GM12864 (cell line): ENCODE results near the gene CCDC138.

Source experiments
- DNase-seq: peaks from one replicate; pipeline ENCODE4 v3.0.0-alpha.2; 2011; ENCODE audit warnings: low read depth
- H3K4me3 ChIP-seq: 2 replicates; pipeline ENCODE4 v1.5.1; 2011; ENCODE audit warnings: mild to moderate bottlenecking, low read depth, low read length, control low read depth
- CTCF ChIP-seq: IDR thresholded peaks from 2 replicates; pipeline ENCODE4 v1.5.1; 2011; ENCODE audit warnings: low read depth, mild to moderate bottlenecking, moderate library complexity, low read length, control low read depth, inconsistent platforms; ENCODE audit errors: missing control alignments

CCDC138 gene

DNA sequence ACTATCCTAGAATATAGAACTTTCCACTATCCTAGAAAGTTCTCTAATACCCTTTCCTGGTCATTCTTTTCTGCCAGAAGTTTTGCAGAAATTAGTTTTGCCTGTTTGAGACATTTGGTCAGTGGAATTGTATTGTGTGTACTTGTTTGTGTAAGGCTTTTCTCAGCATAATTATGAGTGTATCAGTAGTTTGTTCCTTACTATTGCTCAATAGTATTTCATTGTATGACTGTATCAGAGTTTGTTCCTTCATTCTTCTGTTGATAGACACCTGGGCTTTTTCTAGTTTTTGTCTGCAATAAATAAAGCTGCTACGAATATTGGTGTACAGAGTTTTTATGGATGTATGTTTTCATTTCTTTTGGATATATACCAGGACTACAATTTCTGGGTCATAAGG is 27.2 kb downstream of the CCDC138 start:
- no peak for DNase-seq
- TF ChIP-seq CTCF: no peak
- H3K4me3 ChIP-seq: no peak overlapping the region

DNA sequence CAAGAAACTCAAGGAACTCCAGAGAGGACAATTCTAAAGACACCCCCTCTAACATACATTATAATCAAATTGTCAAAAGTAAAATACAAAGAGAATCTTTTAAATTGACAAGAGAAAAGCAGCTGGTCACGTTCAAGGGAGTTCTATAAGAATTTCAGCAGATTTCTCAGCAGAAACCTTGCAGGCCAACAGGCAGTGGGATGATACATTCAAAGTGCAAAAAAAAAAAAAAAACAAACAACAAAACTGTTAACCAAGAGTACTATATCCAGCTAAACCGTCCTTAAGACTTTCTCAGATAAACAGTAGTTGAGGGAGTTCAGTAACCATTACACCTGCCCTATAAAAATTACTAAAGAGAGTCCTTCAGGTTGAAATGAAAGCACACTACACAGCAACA is 33.9 kb downstream of the CCDC138 start:
- H3K4me3 ChIP-seq: no peak overlapping the region
- no peak for TF ChIP-seq CTCF
- DNase-seq: no peak

DNA sequence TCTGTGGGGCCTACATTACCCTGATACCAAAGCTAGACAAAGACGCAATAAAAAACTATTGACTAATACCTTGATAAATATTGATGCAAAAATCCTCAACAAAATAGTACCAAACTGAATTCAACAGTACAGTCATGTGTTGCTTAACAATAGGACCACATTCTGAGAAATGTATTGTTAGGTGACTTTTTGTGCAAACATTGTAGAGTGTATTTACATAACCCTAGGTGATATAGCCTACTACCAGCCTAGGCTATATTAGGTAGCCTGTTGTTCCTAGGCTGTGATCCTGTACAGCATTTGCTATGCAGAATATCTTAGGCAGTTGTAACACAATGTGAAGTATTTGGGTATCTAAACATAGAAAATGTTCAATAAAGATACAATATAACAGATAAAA is 36.7 kb downstream of the CCDC138 start:
- no peak for TF ChIP-seq CTCF
- DNase-seq: no peak
- H3K4me3 ChIP-seq: no peak overlapping the region

GRCh38 chr2:108824316-108825070 is 37.9 kb downstream of the CCDC138 start:
- H3K4me3 ChIP-seq: no peak overlapping the region
- DNase-seq: no peak
- no peak for TF ChIP-seq CTCF

DNA sequence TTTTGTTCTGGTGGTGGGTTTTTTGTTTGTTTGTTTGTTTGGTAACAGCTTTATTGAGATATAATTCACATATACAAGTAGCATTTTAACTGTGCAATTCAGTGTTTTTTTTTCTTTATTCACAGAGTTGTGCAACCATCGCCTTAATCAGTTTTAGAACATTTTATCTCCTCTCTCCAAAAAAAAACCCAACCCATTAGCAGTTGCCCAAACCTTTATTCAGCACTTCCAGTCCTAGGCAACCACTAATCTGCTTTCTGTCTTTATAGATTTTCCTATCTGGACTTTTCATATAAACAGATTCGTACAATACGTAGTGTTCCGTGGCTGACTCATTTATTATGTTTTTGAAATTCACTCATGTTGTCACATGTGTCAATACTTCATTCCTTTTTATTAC is 38.7 kb downstream of the CCDC138 start:
- no peak overlapping the region for H3K4me3 ChIP-seq
- TF ChIP-seq CTCF: no peak
- no peak for DNase-seq

- no peak overlapping the region for H3K4me3 ChIP-seq
- TF ChIP-seq CTCF: no peak
- no peak for DNase-seq
These were observed 39.2 kb downstream of the CCDC138 start for GRCh38 chr2:108825736-108826135.

DNA sequence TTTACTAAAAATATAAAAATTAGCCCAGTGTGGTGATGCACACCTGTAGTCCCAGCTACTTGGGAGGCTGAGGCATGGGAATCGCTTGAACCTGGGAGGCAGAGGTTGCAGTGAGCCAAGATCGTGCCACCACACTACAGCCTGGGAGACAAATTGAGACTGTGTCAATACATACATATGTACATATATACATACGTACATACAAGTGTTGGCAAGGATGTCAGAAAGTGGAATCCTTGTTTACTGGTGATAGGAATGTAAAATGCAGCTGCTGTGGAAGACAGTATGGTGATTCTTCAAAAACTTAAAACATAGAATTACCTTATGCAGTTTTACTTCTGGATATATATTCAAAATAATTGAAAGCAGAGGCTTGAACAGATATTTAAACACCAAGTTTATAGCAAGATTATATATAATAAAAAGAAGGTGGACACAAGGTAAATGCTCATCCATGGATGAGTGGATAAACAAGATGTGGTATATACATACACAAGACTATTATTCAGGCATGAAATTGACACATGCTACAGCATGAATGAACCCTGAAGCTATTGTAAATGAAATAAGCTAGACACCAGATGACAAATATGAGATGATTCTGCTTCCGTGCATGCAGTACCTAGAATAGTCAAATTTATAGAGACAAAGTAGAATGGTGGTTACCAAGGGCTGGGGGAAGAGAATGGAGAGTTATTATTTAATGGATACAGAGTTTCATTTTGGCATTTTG is 43.2 kb downstream of the CCDC138 start:
- TF ChIP-seq CTCF: no peak
- DNase-seq: no peak
- no peak overlapping the region for H3K4me3 ChIP-seq
